Measurements from ENCODE around the gene ANO2.

ANO2 gene

GRCh38 chr12:5783289-5783920 is 161.7 kb downstream of the ANO2 start:
- no peak overlapping the region for H3K4me3 ChIP-seq (ENCODE audit: low read depth, low read length)

- H3K4me3 ChIP-seq (ENCODE audit: low read depth, low read length) = no peak overlapping the region
Observed at GRCh38 chr12:5780536-5780935, 164.5 kb downstream of the ANO2 start.

- no peak overlapping the region for H3K4me3 ChIP-seq (ENCODE audit: low read depth, low read length)
Observed at GRCh38 chr12:5779401-5779800, 165.7 kb downstream of the ANO2 start.

GRCh38 chr12:5778821-5779220 is 166.2 kb downstream of the ANO2 start:
- H3K4me3 ChIP-seq (ENCODE audit: low read depth, low read length) = no peak overlapping the region

- no peak overlapping the region for H3K4me3 ChIP-seq (ENCODE audit: low read depth, low read length)
Observed at GRCh38 chr12:5777451-5777850, 167.6 kb downstream of the ANO2 start.

- no peak overlapping the region for H3K4me3 ChIP-seq (ENCODE audit: low read depth, low read length)
Observed at GRCh38 chr12:5776091-5776490, 169.0 kb downstream of the ANO2 start.

GRCh38 chr12:5773550-5773949 is 171.5 kb downstream of the ANO2 start:
- H3K4me3 ChIP-seq (ENCODE audit: low read depth, low read length) = no peak overlapping the region

- no peak overlapping the region for H3K4me3 ChIP-seq (ENCODE audit: low read depth, low read length)
Observed at GRCh38 chr12:5771756-5772155, 173.3 kb downstream of the ANO2 start.

- no peak overlapping the region for H3K4me3 ChIP-seq (ENCODE audit: low read depth, low read length)
Observed at GRCh38 chr12:5770727-5771126, 174.3 kb downstream of the ANO2 start.

- H3K4me3 ChIP-seq (ENCODE audit: low read depth, low read length) = no peak overlapping the region
Observed at GRCh38 chr12:5768581-5769196, 176.4 kb downstream of the ANO2 start.

- H3K4me3 ChIP-seq (ENCODE audit: low read depth, low read length) = no peak overlapping the region
Observed at GRCh38 chr12:5768171-5768570, 176.9 kb downstream of the ANO2 start.

GRCh38 chr12:5758347-5758746 is 186.7 kb downstream of the ANO2 start:
- no peak overlapping the region for H3K4me3 ChIP-seq (ENCODE audit: low read depth, low read length)

GRCh38 chr12:5756338-5756842 is 188.7 kb downstream of the ANO2 start:
- H3K4me3 ChIP-seq (ENCODE audit: low read depth, low read length) = no peak overlapping the region

- no peak overlapping the region for H3K4me3 ChIP-seq (ENCODE audit: low read depth, low read length)
Observed at GRCh38 chr12:5748027-5748426, 197.0 kb downstream of the ANO2 start.

GRCh38 chr12:5746917-5747316 is 198.1 kb downstream of the ANO2 start:
- no peak overlapping the region for H3K4me3 ChIP-seq (ENCODE audit: low read depth, low read length)

- H3K4me3 ChIP-seq (ENCODE audit: low read depth, low read length) = no peak overlapping the region
Observed at GRCh38 chr12:5746036-5746908, 198.8 kb downstream of the ANO2 start.

- no peak overlapping the region for H3K4me3 ChIP-seq (ENCODE audit: low read depth, low read length)
Observed at GRCh38 chr12:5745251-5745888, 199.7 kb downstream of the ANO2 start.

- H3K4me3 ChIP-seq (ENCODE audit: low read depth, low read length) = no peak overlapping the region
Observed at GRCh38 chr12:5742258-5742657, 202.8 kb downstream of the ANO2 start.

- no peak overlapping the region for H3K4me3 ChIP-seq (ENCODE audit: low read depth, low read length)
Observed at GRCh38 chr12:5739917-5740316, 205.1 kb downstream of the ANO2 start.

- no peak overlapping the region for H3K4me3 ChIP-seq (ENCODE audit: low read depth, low read length)
Observed at GRCh38 chr12:5737778-5738177, 207.3 kb downstream of the ANO2 start.

- no peak overlapping the region for H3K4me3 ChIP-seq (ENCODE audit: low read depth, low read length)
Observed at GRCh38 chr12:5736527-5736926, 208.5 kb downstream of the ANO2 start.
